ENCODE data around the gene TMIGD2. TPM values are rescaled to one million over a fixed set of nuclear protein-coding genes. Genes with fewer than 3 reads are reported as not detected.

Gene TMIGD2
- polyA plus RNA-seq, 1 donor from 2014 or later, result not detected

GRCh38 chr19:4322942-4323665 lies 20.9 kb upstream of the TMIGD2 start:
- Histone ChIP-seq H2AFZ (ENCODE audit: low read depth, low read length) (no peak overlapping the region), H3K9ac (ENCODE audit: low read length) (no peak overlapping the region), H3K36me3 (ENCODE audit: insufficient read depth, low read length) (peaks cover 9% of the 10 kb centered on the region), H3K27ac (ENCODE audit: low read length) (no peak overlapping the region), H3K9me3 (ENCODE audit: low read length) (no peaks in the 10 kb centered on the region), H3K4me2 (ENCODE audit: low read length) (no peak overlapping the region), H3K4me3 (ENCODE audit: low read length) (no peak overlapping the region), H3K9me2 (ENCODE audit: insufficient read depth, low read length) (no peaks in the 10 kb centered on the region), H3F3A (ENCODE audit: insufficient read depth, low read length, poor library complexity, severe bottlenecking) (no peaks in the 10 kb centered on the region), H3K27me3 (ENCODE audit: insufficient read depth, low read depth, low read length) (peaks cover 9% of the 10 kb centered on the region), H4K20me1 (ENCODE audit: insufficient read depth) (no peaks in the 10 kb centered on the region), H3K79me2 (replicated peaks; ENCODE audit: insufficient read depth, low read length) (no peaks in the 10 kb centered on the region)
- TF ChIP-seq RAD21 (conservative IDR thresholded peaks at IDR 0.05), result no peak
- no peak for TF ChIP-seq EZH2 (IDR thresholded peaks at IDR 0.05; ENCODE audit: borderline replicate concordance, insufficient read depth, low read length, poor library complexity, severe bottlenecking)
- TF ChIP-seq EP300 (conservative IDR thresholded peaks at IDR 0.05; ENCODE audit: poor library complexity, severe bottlenecking), result no peak
- TF ChIP-seq POLR2AphosphoS5 (IDR thresholded peaks at IDR 0.05), result no peak
- TF ChIP-seq, protein P1, sequence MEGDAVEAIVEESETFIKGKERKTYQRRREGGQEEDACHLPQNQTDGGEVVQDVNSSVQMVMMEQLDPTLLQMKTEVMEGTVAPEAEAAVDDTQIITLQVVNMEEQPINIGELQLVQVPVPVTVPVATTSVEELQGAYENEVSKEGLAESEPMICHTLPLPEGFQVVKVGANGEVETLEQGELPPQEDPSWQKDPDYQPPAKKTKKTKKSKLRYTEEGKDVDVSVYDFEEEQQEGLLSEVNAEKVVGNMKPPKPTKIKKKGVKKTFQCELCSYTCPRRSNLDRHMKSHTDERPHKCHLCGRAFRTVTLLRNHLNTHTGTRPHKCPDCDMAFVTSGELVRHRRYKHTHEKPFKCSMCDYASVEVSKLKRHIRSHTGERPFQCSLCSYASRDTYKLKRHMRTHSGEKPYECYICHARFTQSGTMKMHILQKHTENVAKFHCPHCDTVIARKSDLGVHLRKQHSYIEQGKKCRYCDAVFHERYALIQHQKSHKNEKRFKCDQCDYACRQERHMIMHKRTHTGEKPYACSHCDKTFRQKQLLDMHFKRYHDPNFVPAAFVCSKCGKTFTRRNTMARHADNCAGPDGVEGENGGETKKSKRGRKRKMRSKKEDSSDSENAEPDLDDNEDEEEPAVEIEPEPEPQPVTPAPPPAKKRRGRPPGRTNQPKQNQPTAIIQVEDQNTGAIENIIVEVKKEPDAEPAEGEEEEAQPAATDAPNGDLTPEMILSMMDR (IDR thresholded peaks at IDR 0.05; ENCODE audit: poor library complexity, severe bottlenecking), result no peak
- no peak for TF ChIP-seq MXI1 (conservative IDR thresholded peaks at IDR 0.05; ENCODE audit: poor library complexity, severe bottlenecking)
- no peak for TF ChIP-seq TAF1 (IDR thresholded peaks at IDR 0.05; ENCODE audit: low read depth)
- TF ChIP-seq SMC3 (conservative IDR thresholded peaks at IDR 0.05; ENCODE audit: poor library complexity), result no peak
- TF ChIP-seq REST (IDR thresholded peaks at IDR 0.05; ENCODE audit: borderline replicate concordance), result no peak

DNA sequence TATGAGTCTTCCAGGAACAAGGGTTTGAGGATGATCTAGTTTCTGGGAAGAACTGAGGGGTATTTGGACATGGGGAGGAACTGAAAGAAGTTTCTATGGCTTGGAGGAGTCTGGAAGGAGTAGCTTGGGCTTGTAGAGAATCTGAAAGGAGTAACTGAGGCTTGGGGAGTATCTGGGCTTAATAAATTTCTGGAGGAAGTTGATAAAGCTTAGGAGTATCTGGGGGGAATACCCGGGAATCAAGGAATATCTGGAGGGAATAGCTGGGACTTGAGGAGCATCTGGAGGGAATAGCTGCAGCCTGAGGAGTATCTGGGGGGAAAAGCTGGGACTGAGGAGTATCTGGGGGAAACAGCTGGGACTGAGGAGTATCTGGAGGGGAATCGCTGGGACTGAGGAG lies 18.2 kb upstream of the TMIGD2 start:
- Histone ChIP-seq H3K36me3 (ENCODE audit: insufficient read depth, low read length) (peaks cover 10% of the 10 kb centered on the region), H3K27me3 (ENCODE audit: insufficient read depth, low read depth, low read length) (no peaks in the 10 kb centered on the region), H3F3A (ENCODE audit: insufficient read depth, low read length, poor library complexity, severe bottlenecking) (no peaks in the 10 kb centered on the region), H3K9ac (ENCODE audit: low read length) (no peak overlapping the region), H3K79me2 (replicated peaks; ENCODE audit: insufficient read depth, low read length) (no peaks in the 10 kb centered on the region), H3K4me2 (ENCODE audit: low read length) (no peak overlapping the region), H3K9me2 (ENCODE audit: insufficient read depth, low read length) (no peaks in the 10 kb centered on the region), H3K27ac (ENCODE audit: low read length) (no peak overlapping the region), H4K20me1 (ENCODE audit: insufficient read depth) (no peaks in the 10 kb centered on the region), H3K9me3 (ENCODE audit: low read length) (no peaks in the 10 kb centered on the region), H2AFZ (ENCODE audit: low read depth, low read length) (no peak overlapping the region), H3K4me3 (ENCODE audit: low read length) (no peak overlapping the region)
- TF ChIP-seq SMC3 (conservative IDR thresholded peaks at IDR 0.05; ENCODE audit: poor library complexity) (no peak), RAD21 (conservative IDR thresholded peaks at IDR 0.05) (no peak)
